ENCODE measurements around the gene CADPS. TPM values are rescaled to one million over a fixed set of nuclear protein-coding genes. Genes with fewer than 3 reads are reported as not detected.

Gene CADPS
- total RNA-seq, 1 experiment from 2014 or later: 7.0 TPM

- no peaks in the 10 kb centered on the region for H3K9me3 Mint-ChIP-seq
- H3K36me3 Mint-ChIP-seq: no peaks in the 10 kb centered on the region
- ChIA-PET POLR2A (no interaction called here), CTCF (no interaction called here)
- H3K4me1 Mint-ChIP-seq: no peaks in the 10 kb centered on the region
- no peak for ATAC-seq
- H3K4me3 Mint-ChIP-seq: no peak overlapping the region
- TF ChIP-seq CTCF (IDR thresholded peaks at IDR 0.05): no peak
- no peak for TF ChIP-seq MAX (CRISPR knock-in tag; IDR thresholded peaks at IDR 0.05)
- no peak for TF ChIP-seq CREB1 (CRISPR knock-in tag; IDR thresholded peaks at IDR 0.05)
- TF ChIP-seq PREB (CRISPR knock-in tag; IDR thresholded peaks at IDR 0.05; ENCODE audit: borderline replicate concordance): no peak
- TF ChIP-seq TP53 (CRISPR knock-in tag; IDR thresholded peaks at IDR 0.05): no peak
- TF ChIP-seq JUN (CRISPR knock-in tag; IDR thresholded peaks at IDR 0.05): no peak
- TF ChIP-seq NR2C2 (CRISPR knock-in tag; IDR thresholded peaks at IDR 0.05): no peak
- no peak for TF ChIP-seq E2F1 (CRISPR knock-in tag; IDR thresholded peaks at IDR 0.05)
- TF ChIP-seq ZNF263 (CRISPR knock-in tag; IDR thresholded peaks at IDR 0.05; ENCODE audit: low read depth): no peak
- TF ChIP-seq ZBTB21 (CRISPR knock-in tag; IDR thresholded peaks at IDR 0.05; ENCODE audit: borderline replicate concordance): no peak
- no peak for TF ChIP-seq HMGXB4 (CRISPR knock-in tag; IDR thresholded peaks at IDR 0.05)
- TF ChIP-seq ZNF121 (CRISPR knock-in tag; IDR thresholded peaks at IDR 0.05): no peak
- no peak for TF ChIP-seq OVOL2 (CRISPR knock-in tag; IDR thresholded peaks at IDR 0.05; ENCODE audit: borderline replicate concordance)
- no peak for TF ChIP-seq ATF2 (CRISPR knock-in tag; IDR thresholded peaks at IDR 0.05; ENCODE audit: borderline replicate concordance, low read depth)
- TF ChIP-seq TEAD1 (CRISPR knock-in tag; IDR thresholded peaks at IDR 0.05): no peak
- no peak for TF ChIP-seq SOX15 (CRISPR knock-in tag; IDR thresholded peaks at IDR 0.05)
- TF ChIP-seq SMAD3 (CRISPR knock-in tag; IDR thresholded peaks at IDR 0.05; ENCODE audit: borderline replicate concordance): no peak
- no peak for TF ChIP-seq ZNF281 (CRISPR knock-in tag; IDR thresholded peaks at IDR 0.05)
- no peak for TF ChIP-seq NFYB (CRISPR knock-in tag; conservative IDR thresholded peaks at IDR 0.05; ENCODE audit: low read depth)
- H3K27ac Mint-ChIP-seq: no peak overlapping the region
- DNase-seq (ENCODE audit: low spot score): no peak
- H3K27me3 Mint-ChIP-seq (ENCODE audit: low read depth): no peaks in the 10 kb centered on the region
Measured at GRCh38 chr3:62569609-62570008, 305.6 kb downstream of the CADPS start.
